ENCODE measurements around the gene GABRA5. TPM values are rescaled to one million over a fixed set of nuclear protein-coding genes. Genes with fewer than 3 reads are reported as not detected.

Gene GABRA5
- total and polyA plus RNA-seq, 10 of the 15 experiments (the other 5 are each of a cell fraction or from before 2014, with no cell fraction given): 0.10 TPM; not detected in 9

GRCh38 chr15:26867200-26868007 is 542 bp downstream of the GABRA5 start:
- TF ChIP-seq SMC3 (IDR thresholded peaks at IDR 0.05; ENCODE audit: borderline replicate concordance, low read length): no peak
- TF ChIP-seq PKNOX1 (IDR thresholded peaks at IDR 0.05): no peak
- no peak for TF ChIP-seq MYC (IDR thresholded peaks at IDR 0.05; ENCODE audit: insufficient read depth, insufficient read length, insufficient replicate concordance, low read length, severe bottlenecking)
- TF ChIP-seq LARP7 (IDR thresholded peaks at IDR 0.05): no peak
- TF ChIP-seq SRF (IDR thresholded peaks at IDR 0.05; ENCODE audit: low read depth in 2 of 2, low read length in 2 of 2): no peak
- no peak for TF ChIP-seq POU2F2 (IDR thresholded peaks at IDR 0.05; ENCODE audit: borderline replicate concordance, low read depth, low read length)
- no peak for TF ChIP-seq NFYB (IDR thresholded peaks at IDR 0.05; ENCODE audit: insufficient read depth, low read depth, low read length)
- TF ChIP-seq PRDM15 (CRISPR knock-in tag; IDR thresholded peaks at IDR 0.05): no peak
- no peak for TF ChIP-seq GATAD2B (conservative IDR thresholded peaks at IDR 0.05; ENCODE audit: low read depth)
- no peak for TF ChIP-seq BACH1 (IDR thresholded peaks at IDR 0.05; ENCODE audit: borderline replicate concordance)
- no peak for TF ChIP-seq CHD1 (IDR thresholded peaks at IDR 0.05; ENCODE audit: low read depth, low read length)
- no peak for TF ChIP-seq IKZF1 (conservative IDR thresholded peaks at IDR 0.05)
- no peak for TF ChIP-seq PAX5 (IDR thresholded peaks at IDR 0.05; ENCODE audit: borderline replicate concordance, low read depth, low read length)
- Histone ChIP-seq H4K20me1 (ENCODE audit: control insufficient read depth, insufficient read depth) (no peaks in the 10 kb centered on the region), H3K9ac (ENCODE audit: control insufficient read depth, insufficient read depth, low read length) (no peak overlapping the region), H3K27ac (ENCODE audit: control insufficient read depth, insufficient read depth) (no peak overlapping the region), H3K4me3 (no peak overlapping the region), H3K4me2 (ENCODE audit: control insufficient read depth, insufficient read depth) (no peak overlapping the region), H3K79me2 (ENCODE audit: control insufficient read depth, insufficient read depth, low read length) (no peaks in the 10 kb centered on the region), H3K9me3 (replicated peaks; ENCODE audit: control insufficient read depth, insufficient read depth, low read length) (no peaks in the 10 kb centered on the region; the same call in 2 of the 3 replicates), H3K27me3 (replicated peaks in 1 of 2; ENCODE audit: control insufficient read depth in 2 of 2, insufficient read depth in 2 of 2, low read length in 1 of 2) (no peaks in the 10 kb centered on the region), H2AFZ (ENCODE audit: control insufficient read depth, low read depth, low read length) (no peak overlapping the region), H3K36me3 (ENCODE audit: control insufficient read depth in 2 of 2, insufficient read depth in 2 of 2, low read length in 1 of 2) (no peaks in the 10 kb centered on the region), H3K4me1 (ENCODE audit: control insufficient read depth, insufficient read depth, low read length) (no peaks in the 10 kb centered on the region)
- BruUV-seq (replicated peaks): no TSS peak
- in situ Hi-C loops (cut with MboI): loop anchor here (25.0 kb wide), 1 partner anchor 1355 kb away; no protein-coding TSS in a partner anchor
- SMC1A ChIA-PET (ENCODE audit: uncharacterized antibody, unreplicated experiment): no interaction called here
- DNase-seq (ENCODE audit: low read depth, low spot score): no peak
- CTCF ChIA-PET: no interaction called here
- WGBS (ENCODE audit: insufficient coverage, insufficient replicate concordance, low lambda C conversion rate, missing lambda C conversion rate): 59% methylated on average over 31 of the region's 104 CpGs
- intact Hi-C loops (cut with micrococcal nuclease; ENCODE audit: unreplicated experiment): no loop called here
- FAIRE-seq: no peak
- ATAC-seq: no peak
- POLR2A ChIA-PET: no interaction called here
- RAD21 ChIA-PET (ENCODE audit: unreplicated experiment): no interaction called here

Data from GM12878 (cell line).